ENCODE data around the gene LRRC40.
"Not testable (repeated sequence)": the region's sequence is repeated elsewhere in the genome, so short reads cannot be mapped to it uniquely, and the experiment has no call there.

Gene LRRC40

DNA sequence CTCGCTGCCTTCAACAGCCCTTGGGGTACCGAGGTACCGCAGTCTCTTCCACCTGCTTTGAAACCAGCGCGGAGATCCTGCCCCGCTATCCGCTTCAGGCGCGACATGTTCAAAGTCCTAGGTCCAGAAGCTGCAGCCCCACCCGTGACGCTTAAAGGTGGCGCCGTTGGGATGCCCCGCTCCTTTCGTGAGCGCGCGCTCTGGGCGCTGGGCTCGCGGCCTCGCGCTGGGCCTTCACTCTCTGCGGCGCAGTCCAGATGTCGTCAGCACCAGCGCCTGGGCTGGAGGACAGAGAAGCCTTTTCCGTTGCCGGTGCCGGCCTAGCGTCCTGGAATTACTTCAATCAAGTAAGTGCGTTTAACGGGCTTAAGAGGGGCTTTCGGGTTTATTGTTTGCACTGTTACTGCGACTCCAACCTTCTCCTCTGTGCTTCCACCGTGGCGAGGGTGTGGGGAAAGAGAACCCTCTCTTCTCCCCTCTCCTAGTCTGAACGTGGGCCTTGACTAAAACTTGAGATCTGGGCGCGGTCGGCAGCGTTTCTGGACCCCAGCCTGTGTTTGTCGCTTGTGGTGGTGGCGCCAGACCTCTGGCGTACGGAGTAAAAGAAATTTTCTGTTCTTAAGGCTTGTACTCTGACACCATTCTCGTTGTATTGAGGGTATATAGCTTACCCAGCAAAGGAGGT, at the start of gene LRRC40:
Gene LRRC40 (minus strand): TSS at position 146 of the 685 bp plus-strand sequence. CDS start 39 bp downstream, at position 107.
- DNase-seq (ENCODE audit: low read depth), result peak; percentile 94

DNA sequence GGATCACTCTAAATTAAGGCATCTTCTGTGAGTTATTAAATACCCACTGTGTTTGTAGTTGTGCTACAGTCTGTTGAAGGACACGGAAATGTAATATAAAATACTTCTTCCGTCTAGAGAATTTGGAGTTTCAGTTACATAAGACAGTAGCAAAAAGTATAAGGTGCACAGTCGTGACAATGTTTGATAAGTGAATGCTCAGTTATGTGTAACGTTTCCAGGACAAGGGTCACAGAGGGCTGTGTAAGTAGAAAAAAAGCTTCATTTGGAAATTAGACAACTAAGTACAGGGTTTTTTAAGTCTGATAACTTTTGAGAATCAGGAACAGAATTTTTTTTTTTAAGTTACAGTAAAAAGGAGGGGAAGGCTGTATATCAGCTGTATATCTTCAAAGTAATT, 43.4 kb upstream of the LRRC40 start:
- DNase-seq (ENCODE audit: low read depth), result no peak

DNA sequence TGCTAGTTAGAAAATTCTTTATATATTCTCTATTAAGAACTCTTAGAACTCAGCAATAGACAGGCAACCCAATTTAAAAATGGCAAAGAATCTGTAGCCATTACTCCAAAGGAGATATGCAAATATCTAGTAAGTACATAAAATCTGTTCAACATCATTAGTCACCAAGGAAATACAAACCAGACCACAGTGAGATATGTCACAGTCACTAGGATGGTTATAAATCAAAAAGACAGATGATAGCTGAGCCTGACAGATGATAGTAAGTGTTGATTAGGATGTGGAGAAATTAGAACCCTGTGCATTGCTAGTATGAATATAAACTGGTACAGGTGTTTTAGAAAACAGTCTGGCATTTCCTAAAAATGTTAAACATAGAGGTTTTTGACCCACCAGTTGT, 42.4 kb upstream of the LRRC40 start:
- DNase-seq (ENCODE audit: low read depth), result no peak

DNA sequence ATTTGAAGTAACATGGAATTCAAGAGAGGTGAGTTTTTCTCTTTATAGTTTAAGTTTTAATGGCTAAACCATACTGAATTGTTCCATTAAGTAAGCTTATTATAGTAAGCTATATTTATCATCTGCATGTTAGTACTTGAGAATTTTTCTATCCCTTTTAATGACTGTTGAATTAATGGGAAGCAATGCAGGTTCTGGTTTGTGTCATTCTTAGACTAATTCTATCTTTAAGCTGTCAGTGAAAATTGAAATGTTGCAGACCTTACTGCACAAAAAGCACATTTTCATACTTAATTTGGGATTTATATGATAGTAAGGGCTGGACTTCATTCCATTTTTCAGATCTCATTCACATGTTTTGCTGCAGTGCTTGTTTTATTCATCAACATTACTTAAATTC, 41.7 kb upstream of the LRRC40 start:
- DNase-seq (ENCODE audit: low read depth), result no peak

DNA sequence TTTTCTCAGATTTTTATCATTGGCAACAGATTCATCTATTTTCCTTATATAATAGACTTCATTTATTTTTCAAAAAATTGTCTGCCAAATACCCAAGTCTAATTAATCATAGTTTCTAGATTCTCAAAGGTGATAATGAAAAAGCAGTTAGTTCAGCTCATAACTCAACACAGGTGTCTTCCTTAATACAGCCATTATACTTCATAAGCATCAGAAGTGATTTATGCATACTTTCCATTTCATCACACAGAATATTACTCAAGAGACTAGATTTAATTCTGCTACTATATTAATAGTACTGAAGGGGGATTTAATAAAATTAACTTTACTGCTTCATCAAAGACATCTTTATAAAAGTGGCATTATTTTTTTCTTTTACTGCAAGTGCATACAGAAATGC, 34.6 kb upstream of the LRRC40 start:
- no peak for DNase-seq (ENCODE audit: low read depth)

DNA sequence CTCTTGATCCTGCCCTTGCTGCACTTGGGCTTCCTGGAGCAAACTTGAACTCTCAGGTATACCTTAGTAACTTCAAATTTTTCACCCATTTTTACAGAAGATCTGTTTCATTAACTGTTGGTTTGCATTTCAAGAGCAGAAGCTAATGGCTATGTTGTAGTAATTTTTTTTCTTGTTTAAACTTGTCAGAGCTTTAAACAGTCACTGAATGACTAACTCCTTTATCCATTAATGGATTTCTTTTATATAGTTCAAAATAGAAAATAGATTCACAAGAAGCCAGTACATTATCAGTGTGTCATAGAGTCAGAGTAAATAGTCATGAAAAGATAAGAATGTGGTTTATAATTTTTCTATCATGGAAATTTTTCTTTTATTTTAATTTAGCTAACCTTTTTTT, 29.4 kb upstream of the LRRC40 start:
- DNase-seq (ENCODE audit: low read depth), result no peak

DNA sequence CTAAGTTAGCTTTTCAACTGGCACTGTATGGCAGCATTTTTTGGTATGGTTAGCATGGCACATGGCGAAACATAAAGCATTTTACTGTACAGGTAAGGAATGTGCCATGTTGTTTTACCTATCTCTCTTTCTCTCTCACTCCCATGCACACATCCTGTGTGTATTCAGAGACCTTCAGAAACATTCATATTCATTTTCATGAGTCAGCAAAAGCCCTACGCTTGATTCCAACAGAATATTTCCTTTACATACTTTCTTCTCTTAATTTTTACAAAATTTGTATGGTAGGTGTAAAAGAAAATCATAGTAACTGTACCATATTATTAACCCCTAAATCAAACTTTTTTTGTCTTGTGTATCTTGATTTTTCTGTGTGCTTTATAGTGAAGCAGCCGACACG, 26.1 kb upstream of the LRRC40 start:
- no peak for DNase-seq (ENCODE audit: low read depth)

DNA sequence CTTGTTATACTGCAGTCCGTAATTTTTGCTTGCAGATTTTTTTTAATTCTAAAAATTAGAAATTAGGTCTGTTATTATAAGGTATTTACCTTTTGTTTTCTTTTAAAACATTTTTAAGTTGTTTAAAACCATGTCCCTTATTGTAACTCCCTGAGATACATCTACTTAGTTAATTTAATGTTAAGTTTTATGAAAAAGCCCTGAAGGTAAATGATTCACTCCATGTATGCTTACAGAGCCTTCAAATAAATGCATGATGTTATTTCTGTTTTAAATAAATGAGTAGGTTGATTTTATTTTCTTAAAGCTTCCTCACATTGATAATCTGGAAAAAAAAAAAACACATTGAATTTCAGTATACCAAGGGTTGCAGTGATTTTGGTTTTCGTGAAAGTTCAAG, 23.3 kb upstream of the LRRC40 start:
- no peak for DNase-seq (ENCODE audit: low read depth)

DNA sequence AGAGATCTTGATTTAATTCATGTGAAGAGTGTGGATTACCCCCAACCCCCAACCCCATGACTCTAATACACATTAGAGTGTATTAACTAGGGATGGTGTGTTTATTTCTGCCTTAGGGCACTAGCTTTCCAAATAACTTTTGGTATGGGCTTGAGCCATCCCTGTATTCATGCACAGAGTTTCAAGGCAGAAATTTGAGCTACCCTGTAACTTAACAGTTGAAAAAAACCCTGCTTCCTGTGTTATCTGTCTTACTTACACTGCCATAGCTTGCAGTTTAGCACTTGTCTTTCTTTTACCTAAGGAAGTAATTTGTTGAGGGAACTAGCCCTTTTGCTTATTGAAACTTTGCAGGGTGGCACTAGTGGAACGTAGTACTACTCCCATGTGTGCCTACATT, 22.1 kb upstream of the LRRC40 start:
- DNase-seq (ENCODE audit: low read depth), result no peak

DNA sequence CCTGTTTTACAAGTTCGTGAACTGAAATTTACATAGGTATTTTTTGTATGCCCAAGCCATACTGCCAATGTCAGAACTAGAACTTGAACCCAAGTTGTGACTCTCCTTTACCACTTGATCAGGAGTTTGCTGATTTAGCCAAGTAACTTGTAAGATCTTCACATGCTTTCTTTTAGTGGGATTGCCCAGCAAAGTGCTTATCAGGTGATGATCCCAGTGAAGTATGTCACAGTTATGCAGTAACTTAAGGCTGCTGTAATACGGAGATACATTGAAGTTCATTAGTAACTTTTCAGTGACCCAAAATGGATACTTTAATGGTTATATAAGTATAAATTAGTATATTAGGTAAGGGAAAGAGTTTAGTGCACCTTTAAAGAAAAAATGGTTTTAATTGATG, 19.6 kb upstream of the LRRC40 start:
- no peak for DNase-seq (ENCODE audit: low read depth)

DNA sequence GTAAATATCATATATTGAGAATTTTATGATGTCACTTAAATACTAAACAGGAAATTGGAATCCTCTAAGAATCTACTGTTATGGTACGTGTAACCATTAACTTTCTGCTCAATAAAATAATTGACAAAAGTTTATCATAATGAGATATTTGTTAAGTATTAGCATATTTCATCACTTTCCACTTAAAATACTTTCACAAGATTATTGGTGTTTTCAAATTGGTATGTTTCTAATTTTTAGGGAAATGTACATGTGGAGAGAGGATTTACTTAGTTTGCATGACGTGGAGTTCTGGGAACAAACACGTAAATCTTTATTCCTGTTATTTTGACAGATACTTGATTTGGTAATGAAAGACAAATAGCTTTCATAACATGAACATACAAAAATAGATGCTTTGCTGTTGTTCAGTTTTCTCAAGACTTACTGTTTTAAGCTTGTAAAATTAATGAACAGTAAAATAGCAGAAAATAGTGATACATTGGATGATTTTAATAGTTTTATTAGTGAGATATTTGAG, 17.4 kb upstream of the LRRC40 start:
- DNase-seq (ENCODE audit: low read depth), result no peak

DNA sequence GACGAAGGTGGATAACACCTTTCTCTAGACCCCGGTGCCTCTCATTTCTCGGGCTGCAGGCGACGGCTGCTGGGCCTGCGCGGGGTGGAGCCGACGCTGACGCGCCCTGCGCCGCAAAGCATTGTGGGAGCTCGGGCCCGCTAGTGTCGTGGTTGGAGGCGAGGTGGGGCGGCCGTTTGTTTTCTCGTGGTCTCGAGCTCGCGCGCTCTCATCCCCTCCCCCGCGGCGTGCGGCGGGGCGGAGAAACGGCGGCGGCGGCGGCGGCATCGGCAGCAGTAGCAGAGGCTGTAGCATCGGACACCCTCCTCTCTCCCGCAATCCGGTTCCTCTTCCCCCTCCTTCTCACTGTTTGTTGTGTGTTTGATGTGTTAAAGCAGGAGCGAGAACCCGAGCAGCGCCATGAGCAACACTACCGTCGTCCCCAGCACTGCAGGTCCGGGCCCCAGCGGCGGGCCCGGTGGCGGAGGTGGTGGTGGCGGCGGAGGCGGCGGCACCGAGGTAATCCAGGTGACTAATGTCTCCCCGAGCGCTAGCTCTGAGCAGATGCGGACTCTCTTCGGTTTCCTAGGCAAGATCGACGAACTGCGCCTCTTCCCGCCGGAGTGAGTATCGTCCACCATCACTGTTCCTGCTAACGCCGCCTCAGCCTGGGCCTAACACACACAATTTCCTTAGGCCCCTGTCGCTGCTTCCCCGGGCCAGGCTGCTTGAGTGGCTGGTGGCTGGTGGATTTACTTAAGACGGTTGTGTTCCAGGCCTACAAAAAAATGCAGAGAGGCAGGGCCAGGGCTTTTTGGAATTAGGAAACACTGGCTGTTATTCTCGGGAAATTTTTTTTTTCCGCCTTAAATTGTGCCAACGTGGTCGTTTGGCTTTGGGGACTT, 16.1 kb upstream of the LRRC40 start, which contains the start of gene SRSF11:
Gene SRSF11 (plus strand): TSS at position 143 of the 884 bp plus-strand sequence. CDS start 257 bp downstream, at position 400.
- DNase-seq (ENCODE audit: low read depth), result peak; percentile 84

DNA sequence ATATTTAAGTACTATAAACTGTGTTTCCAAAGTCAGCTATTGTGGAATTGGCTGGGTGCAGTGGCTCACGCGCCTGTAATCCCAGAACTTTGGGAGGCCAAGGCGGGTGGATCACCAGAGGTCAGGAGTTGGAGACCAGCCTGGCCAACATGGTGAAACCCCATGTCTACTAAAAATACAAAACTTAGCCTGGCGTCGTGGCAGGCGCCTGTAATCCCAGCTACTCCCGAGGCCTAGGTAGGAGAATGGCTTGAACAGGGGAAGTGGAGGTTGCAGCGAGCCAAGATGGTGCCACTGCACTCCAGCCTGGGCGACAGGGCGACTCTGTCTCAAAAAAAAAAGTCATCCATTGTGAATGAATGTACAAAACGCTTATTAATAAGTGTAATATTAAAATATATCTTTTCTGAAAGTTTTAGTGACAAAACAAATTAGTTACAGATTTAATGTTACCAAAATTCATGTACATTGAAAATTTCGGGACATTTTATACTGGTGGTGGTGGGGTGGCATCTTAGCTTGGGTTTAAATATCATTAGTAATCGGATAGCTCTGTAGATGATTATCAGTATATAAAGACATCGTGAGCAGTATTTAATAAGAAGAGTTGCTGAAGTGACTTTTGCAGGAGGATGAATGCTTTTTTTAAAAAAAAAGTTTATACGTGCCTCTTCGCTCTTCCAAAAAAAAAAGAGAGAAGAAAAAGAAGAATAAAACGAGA, 15.3 kb upstream of the LRRC40 start:
- DNase-seq (ENCODE audit: low read depth), result no peak

DNA sequence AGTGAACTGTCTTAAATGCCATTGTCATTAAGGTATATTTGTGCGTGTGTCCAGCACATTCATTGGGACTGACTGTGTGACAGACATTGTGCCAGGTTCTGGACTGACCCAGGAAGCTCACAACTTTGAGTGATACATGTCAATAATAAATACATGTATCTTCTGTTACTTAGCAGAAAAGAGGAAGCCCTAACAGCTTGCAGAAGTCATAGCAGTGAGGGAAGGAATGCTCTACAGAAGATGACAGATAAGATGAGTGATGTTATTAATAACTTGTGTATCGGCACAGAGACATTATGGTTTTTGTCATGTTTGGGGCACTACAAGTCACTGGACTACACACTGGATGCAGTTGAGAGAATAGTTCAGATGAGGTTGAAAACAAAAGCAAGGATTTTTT, 14.6 kb upstream of the LRRC40 start:
- no peak for DNase-seq (ENCODE audit: low read depth)

DNA sequence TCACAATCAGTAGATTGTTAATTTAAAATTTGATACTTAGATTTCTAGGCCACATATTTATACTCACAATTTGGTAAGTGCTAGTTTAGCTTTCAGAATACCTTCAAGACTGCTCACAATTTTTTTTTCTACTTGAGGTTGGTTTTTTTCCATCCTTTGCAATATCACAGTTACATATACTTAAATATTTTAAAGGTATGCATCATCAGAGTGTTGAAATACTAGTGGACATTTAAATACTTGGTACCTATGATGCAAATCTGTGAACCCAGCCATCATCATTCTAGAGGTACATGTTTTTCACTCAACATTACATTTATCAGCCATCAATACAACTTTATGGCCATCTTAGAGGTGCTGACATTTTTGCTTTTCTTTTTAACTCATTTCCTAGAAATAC, 6.2 kb upstream of the LRRC40 start:
- no peak for DNase-seq (ENCODE audit: low read depth)

DNA sequence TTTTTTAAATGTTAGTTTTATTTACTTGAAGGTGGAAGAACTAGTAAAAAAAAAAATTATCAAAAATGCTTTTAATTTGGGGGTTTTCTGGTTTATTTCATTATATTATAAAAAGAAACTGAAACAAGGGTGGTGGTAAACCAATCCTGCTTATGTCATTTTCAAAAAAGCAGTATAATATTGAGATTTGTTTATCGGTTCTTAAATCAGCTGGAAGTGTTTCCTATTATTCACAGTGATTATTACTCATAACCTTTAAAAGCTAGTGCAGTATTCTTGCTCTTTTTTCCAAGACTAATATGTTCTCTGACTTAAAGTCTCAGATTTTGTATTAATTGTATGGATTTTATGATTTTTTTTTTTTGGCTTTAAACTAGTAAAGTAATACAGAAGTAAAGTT, 5.4 kb upstream of the LRRC40 start:
- no peak for DNase-seq (ENCODE audit: low read depth)

DNA sequence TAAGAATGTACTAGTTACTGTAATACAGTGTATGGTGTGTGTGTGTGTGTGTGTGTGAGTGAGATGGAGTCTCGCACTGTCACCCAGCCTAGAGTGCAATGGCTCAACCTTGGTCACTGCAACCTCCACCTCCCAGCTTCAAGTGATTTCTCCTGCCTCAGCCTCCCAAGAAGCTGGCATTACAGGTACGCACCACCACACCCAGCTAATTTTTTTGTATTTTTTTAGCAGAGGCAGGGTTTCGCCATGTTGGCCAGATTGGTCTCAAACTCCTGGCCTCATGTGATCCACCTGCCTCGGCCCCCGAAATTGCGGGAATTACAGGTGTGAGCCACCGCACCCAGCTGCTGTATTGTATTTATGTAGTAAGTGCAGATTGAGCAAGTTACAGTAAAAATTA, 2.9 kb upstream of the LRRC40 start:
- DNase-seq (ENCODE audit: low read depth), result no peak

DNA sequence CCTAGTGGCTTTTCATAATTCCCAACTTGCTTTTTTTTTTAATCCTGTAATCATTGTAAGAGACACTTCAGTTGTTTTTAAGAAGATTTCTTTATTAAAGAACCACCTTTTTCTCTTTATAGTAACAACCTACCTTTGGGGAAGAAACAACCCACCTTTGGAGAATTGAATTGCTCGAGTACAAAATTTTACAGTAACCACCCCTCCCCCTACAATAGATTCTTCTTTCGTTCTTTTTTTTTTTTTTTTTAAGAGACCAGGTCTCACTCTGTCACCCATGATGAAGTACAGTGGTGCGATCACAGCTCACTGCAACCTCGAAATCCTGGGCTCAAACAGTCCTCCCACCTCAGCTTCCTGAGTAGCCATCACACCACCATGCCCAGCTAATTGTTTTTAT, 2.1 kb upstream of the LRRC40 start:
- DNase-seq (ENCODE audit: low read depth), result no peak

DNA sequence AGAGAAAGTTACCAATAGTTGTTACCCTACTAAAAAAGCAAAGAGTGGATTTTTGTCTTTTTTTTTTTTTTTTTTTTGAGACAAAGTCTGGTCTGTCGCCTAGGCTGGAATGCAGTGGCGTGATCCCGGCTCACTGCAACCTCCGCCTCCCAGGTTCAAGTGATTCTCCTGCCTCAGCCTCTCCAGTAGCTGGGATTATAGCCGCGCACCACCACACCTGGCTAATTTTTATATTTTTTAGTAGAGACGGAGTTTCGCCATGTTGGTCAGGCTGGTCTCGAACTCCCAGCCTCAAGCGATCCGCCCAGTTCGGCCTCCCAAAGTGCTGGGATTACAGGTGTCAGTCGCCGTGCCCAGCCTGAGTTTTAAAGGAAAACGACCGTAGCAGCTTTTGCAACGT, 1.5 kb upstream of the LRRC40 start:
- not testable (repeated sequence) for DNase-seq (ENCODE audit: low read depth)

DNA sequence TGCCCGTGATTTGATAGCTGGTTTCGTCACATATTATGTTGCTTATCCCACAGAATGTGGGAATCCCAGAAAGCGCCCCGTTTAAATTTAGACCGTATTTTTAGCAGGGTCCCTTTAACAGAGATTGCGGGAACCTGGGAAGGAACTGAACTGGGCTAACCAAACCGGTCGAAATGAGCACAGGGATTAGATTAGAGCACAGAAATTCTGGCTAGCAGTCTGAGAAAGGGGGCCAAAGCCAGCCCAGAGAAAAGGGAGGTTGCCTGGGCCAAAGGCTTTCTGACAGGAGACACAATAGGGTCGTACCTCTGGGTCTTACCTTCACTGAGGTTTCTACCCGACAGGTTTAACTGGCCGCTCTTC, 327 bp downstream of the LRRC40 start:
- no peak for DNase-seq (ENCODE audit: low read depth)

DNA sequence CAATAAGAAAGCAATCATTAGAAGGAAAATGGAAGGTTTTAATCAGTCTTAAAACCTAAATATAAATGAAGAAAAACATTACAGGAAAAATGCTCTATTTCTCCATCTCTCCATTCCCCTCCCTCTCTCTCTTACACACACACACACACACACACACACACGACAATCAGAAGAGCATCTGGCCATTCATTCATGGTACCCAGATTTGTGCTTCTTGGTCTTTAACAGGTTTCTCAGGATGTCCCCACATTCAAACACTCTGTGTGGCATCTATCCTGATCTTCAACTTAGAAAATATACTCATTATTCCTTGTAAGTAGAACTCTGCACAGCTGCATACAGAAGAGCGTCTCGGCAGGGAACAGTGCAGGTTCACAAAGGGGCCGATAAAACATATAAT, 779 bp downstream of the LRRC40 start:
- DNase-seq (ENCODE audit: low read depth), result peak; percentile 9

DNA sequence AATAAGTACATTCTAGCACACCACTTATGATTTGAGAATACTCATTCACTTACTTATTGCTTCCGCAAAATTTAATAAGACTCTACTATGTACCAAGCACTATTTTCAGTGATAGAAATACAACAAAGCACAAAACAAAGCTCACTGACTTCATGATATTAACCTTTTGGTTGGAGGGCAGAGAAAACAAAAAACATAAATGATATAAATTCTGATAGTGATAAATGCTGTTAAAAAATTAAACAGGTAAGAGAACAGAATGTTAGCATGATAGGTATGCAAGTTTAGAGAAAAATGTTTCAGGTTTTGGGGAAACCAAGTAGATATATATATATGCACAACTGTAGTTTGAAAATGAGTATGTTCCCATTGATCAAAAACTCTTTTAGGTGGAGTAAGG, 1.2 kb downstream of the LRRC40 start:
- no peak for DNase-seq (ENCODE audit: low read depth)
